ENCODE data around the gene MYT1.

Gene MYT1

DNA sequence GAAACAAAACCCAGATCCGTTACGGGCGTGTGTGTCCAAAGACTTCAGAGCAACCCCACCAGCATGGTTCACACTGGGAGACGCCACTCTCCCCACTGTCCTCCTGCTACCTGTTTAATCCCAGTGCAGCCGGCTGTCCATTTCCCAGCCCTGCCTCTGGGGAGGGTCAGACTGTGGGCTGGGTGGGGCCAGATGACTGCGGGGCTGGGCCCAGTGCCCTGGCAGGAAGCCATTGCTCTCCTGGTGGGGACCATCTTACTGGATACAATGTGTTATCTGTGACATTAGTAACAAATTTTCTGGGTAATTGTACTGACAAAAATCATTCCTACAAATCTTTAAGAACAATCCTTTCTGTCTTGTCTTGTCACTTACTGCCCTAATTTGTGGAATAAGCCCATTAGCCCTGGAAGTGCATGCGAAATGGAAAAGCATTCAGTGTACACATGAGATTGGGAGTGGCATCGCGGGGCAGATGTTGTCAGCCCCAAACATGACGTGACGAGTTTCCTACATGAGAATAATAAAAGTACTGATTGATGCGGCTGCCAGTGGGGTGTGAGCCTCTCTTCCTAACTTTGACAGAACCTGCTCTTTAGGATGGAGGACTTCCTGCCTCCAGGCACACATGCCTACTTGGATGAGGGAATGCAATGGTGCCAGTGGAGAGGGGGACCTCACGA, 53.4 kb downstream of the MYT1 start:
- DNase-seq (ENCODE audit: low read depth), result no peak

DNA sequence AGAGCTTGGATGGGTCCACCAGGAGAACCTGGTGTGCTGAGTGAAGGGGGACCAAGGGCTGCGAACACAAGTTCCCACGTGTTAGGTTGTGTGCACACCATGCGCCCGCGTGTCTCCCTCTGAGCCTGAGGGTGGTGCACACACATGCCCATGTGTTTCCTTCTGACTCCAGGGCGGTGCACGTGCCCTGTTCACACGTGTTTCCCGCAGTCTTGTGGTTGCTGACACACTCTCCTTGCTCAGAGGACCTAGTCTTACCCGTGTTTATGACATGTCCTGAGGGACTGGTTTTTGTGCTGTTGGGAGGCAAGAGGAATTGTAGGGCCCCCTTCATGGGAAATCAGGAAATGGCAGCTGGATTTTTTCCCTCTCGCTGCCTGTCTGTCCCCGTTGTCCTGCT, 55.0 kb downstream of the MYT1 start:
- no peak for DNase-seq (ENCODE audit: low read depth)

DNA sequence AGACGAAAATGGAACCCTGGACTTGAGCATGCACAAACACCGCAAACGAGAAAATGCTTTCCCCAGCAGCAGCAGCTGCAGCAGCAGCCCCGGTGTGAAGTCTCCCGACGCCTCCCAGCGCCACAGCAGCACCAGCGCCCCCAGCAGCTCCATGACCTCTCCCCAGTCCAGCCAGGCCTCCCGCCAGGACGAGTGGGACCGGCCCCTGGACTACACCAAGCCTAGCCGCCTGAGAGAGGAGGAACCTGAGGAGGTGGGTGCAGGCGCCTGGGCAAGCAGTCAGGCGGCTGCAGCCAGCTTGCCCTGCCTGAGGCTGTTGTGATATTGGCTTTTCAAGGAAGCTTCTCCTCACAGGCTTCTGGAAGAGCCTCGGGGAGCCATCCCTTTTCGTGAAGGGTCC, 55.5 kb downstream of the MYT1 start:
- no peak for DNase-seq (ENCODE audit: low read depth)

DNA sequence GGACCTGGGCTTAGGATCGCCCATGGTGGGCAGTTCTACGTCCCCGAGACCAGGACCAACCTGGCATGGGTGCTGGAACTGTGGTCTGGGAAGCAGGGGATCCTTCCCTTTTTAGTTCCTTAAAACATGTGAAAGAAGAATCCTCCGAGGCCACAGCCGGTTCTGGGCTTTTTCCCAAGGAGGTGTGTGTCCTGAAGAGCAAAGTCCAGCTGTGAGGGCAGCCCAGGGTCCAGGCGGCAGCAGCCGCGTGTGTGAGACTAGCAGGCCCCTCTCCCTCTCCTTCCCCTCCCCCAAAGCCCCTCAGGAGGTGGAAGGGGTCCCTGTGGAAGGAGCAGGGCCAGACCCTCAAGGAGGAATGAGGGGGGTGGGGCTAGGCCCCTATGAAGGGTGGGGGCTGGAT, 56.2 kb downstream of the MYT1 start:
- no peak for DNase-seq (ENCODE audit: low read depth)

DNA sequence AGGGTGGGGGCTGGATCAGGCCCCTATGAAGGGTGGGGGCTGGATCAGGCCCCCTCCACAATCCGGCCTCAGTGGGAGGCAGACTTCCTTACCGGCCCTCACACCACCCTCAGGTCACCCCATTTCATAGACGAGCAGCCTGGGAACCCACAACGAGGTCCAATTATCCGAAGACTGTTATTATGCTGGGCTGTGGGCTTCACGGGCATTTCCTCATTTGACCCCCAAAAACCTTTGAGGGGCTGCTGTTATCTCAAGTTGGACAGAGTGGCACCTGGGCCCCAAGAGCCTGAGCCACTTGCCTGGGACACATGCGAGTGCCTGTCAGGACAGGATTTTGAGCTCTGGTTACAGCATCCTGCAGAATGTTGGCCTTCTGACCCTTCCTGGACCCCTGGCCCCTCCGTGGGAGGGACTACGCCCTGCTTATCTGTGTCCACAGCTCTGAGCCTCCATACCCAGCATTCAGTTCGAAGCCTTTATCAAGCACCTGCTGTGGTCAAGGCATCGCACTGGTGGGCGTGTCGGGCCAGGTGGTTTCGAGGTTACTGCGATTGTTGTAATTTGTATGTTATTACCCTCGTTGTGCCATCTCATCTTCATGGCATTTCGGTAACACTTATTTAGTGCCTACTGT, 56.8 kb downstream of the MYT1 start:
- DNase-seq (ENCODE audit: low read depth), result no peak

DNA sequence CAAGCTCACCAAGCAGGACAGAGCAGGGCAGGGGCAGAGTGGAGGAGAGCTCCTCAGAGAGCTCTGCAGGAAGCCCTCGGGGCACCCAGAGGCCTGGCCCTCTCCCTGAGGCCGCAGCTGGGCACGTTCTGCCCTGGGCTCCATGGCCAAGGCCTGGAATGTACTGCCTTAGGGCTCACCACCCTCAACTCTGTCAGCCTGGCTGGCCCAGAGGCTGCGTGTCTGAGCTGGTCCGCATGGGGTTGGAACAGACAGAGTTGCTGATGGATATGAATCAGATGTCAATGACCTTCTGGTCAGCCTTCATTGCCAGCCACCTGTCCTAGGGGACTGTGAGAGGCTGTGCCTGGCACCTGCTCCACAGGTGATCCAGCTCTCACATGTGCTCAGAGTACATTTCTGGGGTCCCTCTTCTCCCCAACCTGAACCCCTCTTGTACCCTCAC, 58.1 kb downstream of the MYT1 start:
- DNase-seq (ENCODE audit: low read depth), result no peak

DNA sequence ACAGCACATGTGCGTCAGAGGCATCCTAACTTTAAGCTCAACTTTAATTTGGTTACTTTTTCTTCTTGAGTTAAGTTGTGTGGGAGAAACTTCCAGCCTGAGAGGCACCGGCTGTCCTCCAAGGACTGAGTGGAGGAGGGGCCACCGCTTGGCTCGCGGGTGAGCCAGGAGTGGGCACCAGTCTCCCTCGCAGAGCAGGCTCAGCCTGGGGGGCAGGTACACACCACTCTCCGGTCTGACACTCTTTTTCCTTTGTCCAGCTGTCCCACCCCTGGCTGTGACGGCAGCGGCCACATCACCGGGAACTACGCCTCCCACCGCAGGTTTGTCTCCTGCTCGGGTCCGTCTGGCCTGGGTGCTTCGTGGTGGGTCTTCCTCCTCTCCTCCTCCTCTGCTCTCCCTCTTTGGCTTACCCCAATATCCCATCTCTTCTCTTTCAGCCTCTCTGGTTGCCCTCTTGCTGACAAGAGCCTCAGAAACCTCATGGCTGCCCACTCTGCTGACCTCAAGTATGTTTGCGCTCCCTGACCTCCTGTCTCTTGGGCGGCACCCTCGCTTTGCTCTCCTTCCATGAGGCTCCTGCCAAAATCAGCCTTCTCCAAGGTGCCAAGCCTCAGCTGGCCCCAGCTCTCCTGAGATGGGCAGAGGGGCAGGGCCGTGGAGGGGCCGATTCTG, 58.7 kb downstream of the MYT1 start:
- DNase-seq (ENCODE audit: low read depth), result no peak

DNA sequence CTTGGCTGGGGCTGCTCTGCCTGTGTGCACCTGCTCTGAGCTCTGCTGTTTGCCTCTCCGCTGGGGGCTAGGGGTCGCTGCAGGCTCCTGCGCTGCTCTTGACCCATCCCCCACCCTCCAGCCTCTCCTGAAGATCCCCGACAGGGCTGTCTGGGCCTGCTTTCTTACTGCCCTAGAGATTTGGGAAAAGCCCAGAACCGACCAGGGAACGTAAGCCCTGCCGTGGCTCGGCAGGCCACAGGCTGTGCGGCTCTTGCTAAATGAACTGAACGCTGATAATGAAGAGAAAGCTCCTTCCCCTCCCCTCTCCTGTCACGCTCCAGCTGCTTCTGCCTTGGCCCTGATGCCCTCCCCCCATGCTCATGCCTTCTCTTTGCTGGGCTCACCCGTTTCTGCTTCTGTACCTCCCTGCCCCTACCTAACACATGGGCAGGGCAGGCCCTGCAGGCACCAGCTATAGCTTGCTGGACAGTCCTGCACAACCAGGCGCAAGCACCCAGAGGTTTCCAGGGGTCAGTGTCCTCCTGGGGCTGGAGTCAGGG, 59.3 kb downstream of the MYT1 start:
- DNase-seq (ENCODE audit: low read depth), result no peak

DNA sequence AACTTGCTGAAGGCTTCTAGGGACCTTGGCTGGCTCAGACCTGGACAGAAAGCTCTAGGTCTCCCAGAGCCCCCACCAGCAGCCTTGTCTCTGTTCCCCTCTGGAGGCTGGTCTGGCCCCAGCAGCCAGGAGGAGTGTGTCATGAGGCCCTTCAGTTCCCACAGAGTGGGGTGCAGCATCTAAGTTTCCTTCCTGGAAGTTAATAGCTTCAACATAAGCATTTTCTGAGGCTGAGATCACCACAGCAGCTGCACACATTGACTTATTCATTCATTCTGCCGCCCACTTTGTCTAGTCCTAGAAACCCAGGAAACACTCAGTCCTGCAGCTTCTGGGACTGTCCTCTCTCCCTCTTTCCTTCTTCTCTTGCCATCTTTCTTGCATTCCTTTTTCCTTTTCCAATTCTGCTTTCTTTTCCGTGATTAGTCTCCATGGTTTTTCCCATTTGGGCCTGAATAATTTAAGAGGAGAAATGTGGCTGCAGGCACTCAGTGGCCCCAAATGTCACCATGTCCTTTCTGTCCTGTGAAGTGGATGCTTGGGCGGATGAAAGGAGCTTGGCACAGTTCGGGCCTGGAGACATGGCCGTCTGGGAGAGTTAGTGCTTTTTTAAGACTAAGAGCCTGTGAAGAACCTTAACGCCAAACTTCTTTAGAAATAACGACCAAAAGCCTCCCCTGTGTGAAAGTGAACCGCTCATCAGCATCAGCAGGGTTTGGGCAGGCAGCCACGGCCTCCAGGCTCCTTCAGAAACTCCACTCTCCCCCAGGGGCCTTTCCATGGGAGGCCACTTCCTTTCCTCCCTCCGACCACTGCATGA, 60.3 kb downstream of the MYT1 start:
- DNase-seq (ENCODE audit: low read depth), result no peak

DNA sequence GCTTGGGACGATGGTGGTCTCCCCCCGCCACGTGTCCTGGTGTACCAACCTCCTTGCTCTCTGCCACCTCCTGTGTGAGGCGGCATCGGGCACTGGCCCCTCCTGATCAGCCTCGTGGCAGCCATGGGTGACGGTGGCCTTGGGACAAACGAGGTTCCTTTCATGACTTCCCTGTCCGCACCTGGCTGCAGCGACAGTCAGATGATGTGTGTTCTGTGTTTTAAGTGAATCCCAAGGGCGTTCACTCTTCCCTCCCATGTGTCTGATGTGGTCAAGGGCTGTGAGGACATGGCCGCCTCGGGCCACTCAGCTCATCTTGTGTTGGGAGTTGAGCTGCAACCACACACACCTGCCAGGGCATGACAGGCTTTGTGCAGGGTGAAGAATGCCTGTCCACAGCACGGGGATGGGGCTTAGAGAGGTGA, 60.9 kb downstream of the MYT1 start:
- DNase-seq (ENCODE audit: low read depth), result no peak

DNA sequence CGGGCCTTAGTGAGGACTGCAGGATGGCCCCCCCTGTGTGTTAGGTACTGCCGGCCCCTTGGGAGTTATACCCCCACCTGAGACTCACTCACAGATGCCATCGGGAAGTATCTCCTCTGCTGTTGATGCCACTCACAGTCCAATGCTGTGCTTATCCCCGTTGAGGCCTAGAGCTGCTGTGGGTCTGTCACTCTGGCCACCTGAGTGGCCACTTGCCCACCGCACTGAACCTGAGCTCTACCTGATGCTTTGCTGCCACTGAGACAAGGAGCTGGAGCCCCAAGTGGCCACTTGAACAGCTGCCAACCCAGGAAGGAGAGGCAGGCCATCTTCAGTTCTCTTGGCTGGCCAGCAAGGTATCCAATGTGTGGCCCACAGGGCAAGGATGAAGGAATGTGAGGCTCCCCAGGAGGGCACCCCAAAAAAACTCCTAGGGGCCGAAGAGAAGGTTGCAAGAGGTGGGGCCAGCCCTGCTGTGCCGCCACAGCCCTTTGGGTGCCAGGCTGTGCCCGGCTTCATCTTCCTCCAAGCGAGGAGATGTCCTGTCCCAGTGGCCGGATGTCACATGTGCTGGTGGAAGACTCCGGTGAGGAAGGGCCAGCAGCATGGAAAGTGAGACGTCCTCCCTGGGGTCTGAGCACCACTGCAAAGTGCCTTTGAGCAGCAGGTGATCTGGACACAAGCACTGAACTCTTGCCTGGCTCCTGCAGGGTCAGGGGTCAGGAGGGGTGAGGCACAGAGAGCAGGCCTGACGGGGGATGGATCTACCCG, 61.8 kb downstream of the MYT1 start:
- DNase-seq (ENCODE audit: low read depth), result no peak

DNA sequence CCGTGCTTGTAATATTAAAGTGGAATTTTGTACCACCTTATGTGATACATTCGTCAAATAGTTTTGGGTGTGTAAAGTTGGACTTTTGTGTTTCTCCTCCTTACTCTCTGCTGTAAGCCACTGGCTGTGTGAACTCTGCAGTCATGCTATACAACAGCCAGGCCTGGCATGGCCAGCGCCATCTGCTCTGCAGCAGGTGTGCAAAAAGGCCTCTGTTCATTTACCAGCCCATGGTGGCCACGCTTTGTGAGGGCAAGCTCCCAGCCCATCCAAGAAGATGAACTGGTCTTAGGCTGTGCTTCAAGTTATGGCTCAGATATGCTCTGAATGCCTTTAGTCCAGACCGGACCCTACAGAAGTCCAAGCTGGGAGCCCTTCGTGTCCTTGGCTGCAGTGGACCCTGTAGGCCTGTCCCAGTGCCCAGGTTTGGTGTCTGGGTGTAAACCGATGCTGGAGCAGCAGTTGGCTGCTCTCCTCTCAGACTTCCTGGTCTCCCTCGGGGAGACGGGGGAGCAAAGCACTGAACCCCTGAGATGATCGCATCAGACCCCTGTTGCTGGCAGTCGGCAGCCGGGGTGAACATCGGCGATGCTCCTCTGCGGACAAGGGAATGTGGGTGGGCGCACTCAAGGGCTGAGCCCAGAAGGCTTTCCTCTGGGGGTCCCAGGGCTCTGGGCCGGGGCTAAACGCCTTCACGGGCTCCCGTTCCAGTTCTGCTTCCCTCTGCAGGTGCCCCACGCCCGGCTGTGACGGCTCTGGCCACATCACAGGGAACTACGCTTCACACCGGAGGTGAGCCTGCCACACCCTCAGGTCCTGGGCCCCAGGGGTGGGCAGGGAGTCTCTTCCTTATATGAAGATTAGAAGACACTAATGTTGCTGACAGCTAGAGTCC, 62.7 kb downstream of the MYT1 start:
- no peak for DNase-seq (ENCODE audit: low read depth)

DNA sequence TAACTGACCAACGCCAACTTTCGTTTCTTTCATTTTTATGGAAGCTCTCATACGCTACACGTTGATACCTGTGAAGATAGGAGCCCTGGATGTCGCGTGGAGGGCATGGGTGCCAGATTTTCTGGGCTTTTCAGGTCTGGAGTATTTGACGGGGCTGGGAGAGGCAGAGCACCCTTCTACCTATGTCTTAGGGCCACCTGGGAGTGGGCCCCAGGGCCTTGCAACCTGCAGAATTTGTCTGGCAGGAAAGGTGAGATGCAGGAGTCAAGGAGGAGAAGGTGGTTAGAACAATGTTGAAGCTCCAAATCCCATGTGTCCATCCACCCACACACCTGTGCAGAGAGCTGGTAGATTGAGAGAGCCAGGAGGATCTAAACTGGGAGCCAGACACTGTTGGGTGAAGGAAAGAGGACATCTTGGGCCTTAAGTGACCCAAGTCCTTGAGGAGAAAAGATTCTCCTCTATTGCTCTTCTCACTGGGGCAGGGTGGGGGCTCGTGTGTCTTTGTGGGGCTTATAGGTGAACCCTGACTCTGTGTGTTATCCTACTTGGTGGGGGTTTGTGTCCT, 63.9 kb downstream of the MYT1 start:
- DNase-seq (ENCODE audit: low read depth), result no peak

DNA sequence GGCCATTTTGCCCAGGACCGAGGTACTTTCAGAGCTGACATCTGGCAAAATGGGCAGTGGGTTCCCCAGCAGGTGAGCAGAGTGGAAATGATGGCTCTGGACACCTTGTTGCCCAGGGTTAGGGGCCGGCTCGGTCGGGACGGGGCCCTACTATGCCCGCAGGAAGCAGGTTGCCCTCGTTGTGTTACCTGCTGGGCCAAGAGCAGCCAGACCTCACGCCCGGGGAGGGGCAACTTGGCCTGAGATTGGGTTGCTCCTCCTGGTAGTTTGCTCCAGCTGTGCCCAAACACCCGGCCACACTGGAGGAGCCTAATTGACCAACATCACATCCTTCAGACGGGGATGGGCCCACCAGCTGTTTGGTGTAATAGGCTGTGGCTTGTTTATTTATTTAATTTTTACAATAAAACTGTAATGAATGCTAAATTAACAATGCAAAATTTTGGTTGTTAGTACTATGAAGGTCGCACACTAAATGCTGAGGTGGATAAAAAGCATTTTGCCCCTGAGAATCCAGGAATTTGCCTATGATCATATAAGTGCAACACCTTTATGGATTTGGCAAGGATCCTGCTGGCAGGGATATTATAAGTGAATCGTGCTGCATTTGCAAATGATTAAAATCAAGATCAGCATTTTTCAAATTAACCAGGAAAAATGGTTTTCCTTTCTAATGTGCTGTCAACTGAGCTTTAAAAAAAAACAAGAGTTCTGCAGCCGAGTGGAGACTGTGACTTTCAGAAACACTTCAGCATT, 64.7 kb downstream of the MYT1 start:
- DNase-seq (ENCODE audit: low read depth), result no peak

DNA sequence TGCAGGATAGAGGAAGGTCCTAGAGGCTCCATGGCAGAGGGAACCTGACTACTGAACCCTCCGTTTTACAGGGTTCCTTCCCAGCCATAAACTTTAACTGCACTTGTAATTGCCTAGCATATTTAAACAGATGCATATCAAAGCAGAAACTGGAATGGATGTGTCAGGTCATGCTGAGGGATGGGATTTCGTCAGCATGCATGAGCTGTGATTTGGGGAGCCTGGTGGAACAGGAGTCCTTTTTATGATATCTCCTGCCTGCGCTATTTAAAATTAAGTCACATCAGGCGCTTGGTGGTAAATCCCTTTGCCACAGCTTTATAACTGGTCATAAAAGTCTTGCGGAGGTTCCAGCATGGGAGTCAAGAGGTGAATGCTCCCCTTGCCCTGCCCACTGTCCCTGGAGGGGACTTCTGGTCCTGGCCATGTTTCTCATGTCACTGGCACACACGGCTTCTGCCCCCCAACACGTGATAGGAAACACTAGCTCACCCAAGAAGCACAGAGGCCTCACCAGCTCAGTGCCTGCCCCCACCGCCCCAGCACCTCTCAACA, 65.3 kb downstream of the MYT1 start:
- DNase-seq (ENCODE audit: low read depth), result no peak

DNA sequence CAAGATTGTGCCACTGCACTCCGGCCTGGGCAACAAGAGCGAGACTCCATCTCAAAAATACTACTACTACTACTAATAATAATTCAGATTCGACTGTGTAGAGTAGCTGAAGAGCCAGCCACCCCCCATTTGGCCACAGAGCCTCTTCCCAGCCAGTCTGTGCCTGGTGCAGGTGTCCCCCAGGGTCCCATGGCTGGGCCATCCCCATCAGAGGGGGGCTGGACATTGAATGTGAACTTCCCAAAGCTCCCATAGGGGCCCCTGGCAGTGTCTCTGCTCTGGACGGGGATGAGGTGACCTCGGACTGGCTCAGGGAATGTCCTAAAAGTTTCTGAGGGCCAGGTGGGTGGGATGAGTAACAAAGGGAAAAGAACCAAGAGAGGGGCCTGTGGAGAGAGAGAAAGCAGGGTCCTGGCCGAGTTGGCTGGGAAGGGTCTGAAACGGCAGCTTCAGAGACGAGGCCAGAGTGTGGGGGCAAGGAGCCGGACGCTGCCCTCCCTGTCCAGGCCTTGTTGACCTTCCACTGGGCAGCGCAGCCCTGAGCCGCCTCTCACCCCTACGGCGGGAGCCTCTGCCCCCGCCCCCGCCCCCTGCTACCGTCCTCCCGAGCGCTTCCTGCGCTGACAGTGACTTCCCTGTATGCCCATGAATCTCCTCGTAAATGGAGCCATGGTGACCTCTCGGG, 66.4 kb downstream of the MYT1 start:
- no peak for DNase-seq (ENCODE audit: low read depth)

DNA sequence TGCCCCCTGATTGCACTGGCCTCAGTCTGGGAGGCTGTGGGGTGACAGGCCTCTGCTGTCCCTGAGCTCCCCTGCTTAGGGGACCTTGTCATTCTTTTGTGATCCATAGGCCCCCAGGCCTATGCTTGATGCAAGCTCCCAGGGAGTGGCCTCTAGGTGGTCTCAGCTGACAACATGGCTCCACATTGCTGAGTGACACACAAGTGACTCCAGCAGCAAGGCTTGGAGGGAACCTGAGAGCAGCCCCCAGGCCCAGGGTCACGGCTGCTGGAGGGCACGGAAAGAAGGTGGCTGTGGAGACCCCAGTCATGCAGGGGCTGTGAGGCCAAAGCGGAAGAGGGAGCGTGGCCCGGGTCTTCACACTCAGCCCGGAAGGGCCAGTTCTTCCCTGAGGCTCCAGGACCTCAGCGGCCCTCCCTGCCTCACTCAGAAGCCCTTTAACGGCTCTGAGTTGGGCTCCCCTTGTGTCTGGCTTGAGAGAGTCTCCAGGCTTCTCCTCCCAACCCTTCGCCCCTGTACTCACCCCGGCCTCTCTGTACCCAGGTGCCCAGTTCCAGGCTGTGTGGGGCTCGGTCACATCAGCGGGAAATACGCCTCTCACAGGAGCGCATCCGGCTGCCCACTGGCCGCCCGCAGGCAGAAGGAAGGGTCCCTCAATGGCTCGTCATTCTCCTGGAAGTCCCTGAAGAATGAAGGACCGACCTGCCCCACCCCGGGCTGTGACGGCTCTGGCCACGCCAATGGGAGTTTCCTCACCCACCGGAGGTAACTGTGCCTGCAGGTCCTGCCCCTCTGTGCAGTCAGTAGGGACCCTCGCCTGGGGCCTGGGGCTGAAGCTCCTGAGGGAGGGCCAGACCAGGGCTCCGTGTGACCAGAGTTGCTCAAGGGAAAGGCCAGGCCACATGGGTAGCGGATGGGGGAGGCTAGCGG, 67.6 kb downstream of the MYT1 start:
- no peak for DNase-seq (ENCODE audit: low read depth)

All from activated gamma-delta T cell treated with anti-CD3 and anti-CD28 coated beads, Interleukin-2, amount 50 U/mL, for 16 hours (primary cell).